IMR-90 (cell line): ENCODE measurements around the gene COL27A1. TPM values are rescaled to one million over a fixed set of nuclear protein-coding genes. Genes with fewer than 3 reads are reported as not detected.

Experiments used
- ATAC-seq: fragments of 200-7000 bp; cut with Tn5 transposase; 2 replicates; pipeline ENCODE4 v1.9.1; 2020; ENCODE audit warnings: low read depth, mild to moderate bottlenecking, moderate library complexity
- BruUV-seq: library from RNA; stranded (reverse); fragments of 400-500 nt; replicated peaks from 2 replicates; lab custom pipeline; 2021; lab: Mats Ljungman, UMichigan
- CTCF ChIA-PET: fragments of 300-600 bp; formaldehyde crosslinking; extraction: SDS; loops from one replicate; lab custom pipeline; 2021; ENCODE audit warnings: antibody characterized with exemption; lab: Yijun Ruan, JAX
- POLR2A ChIA-PET: fragments of 300-600 bp; sonication (Branson Sonifier 250); formaldehyde crosslinking; loops from one replicate; lab custom pipeline; 2022; ENCODE audit warnings: antibody characterized with exemption; ENCODE audit not compliant: unreplicated experiment; lab: Charles Lee
- DNase-seq: peaks from one replicate; pipeline ENCODE4 v3.0.0; 2013
- H2AFZ ChIP-seq: replicated peaks from 2 replicates; pipeline ENCODE3; 2013; ENCODE audit warnings: low read length, mild to moderate bottlenecking; ENCODE audit not compliant: poor library complexity
- H2AK5ac ChIP-seq: 2 replicates; pipeline ENCODE4 v1.6.1; 2013; ENCODE audit warnings: low read depth, low read length, inconsistent platforms
- H2AK9ac ChIP-seq: replicated peaks from 2 replicates; pipeline ENCODE3; 2013; ENCODE audit warnings: mild to moderate bottlenecking, low read depth, low read length, moderate library complexity; ENCODE audit not compliant: poor library complexity
- H2BK120ac ChIP-seq: 2 replicates; pipeline ENCODE4 v1.6.1; 2013; ENCODE audit warnings: low read depth, low read length, inconsistent platforms
- H2BK15ac ChIP-seq: 3 replicates; pipeline ENCODE4 v1.6.1; 2013; ENCODE audit warnings: low read depth, low read length, inconsistent platforms
- H2BK20ac ChIP-seq: 2 replicates; pipeline ENCODE4 v1.6.1; 2013; ENCODE audit warnings: low read depth, mild to moderate bottlenecking, inconsistent platforms, low read length, moderate library complexity
- H2BK5ac ChIP-seq: 2 replicates; pipeline ENCODE4 v1.6.1; 2013; ENCODE audit warnings: mild to moderate bottlenecking, low read depth, low read length, inconsistent platforms; ENCODE audit not compliant: poor library complexity, severe bottlenecking
- H3K14ac ChIP-seq: replicated peaks from 2 replicates; pipeline ENCODE4 v1.6.1; 2013; ENCODE audit warnings: low read depth, low read length, inconsistent platforms
- H3K18ac ChIP-seq: 2 replicates; pipeline ENCODE4 v1.6.1; 2013; ENCODE audit warnings: low read depth, low read length, control low read depth
- H3K23ac ChIP-seq: 2 replicates; pipeline ENCODE4 v1.6.1; 2013; ENCODE audit warnings: low read depth, low read length, inconsistent platforms
- H3K27ac ChIP-seq: 2 replicates; pipeline ENCODE4 v1.5.1; 2013; ENCODE audit warnings: mild to moderate bottlenecking, control low read depth, low read length; ENCODE audit not compliant: insufficient read depth
- H3K27me3 ChIP-seq: 2 replicates; pipeline ENCODE4 v1.6.1; 2013; ENCODE audit warnings: low read length; ENCODE audit not compliant: control insufficient read depth, insufficient read depth
- H3K36me3 ChIP-seq: 2 replicates; pipeline ENCODE4 v1.6.1; 2013; ENCODE audit warnings: low read length, mixed read lengths; ENCODE audit not compliant: control insufficient read depth, insufficient read depth
- H3K4ac ChIP-seq: 2 replicates; pipeline ENCODE4 v1.6.1; 2013; ENCODE audit warnings: low read depth, low read length, inconsistent platforms
- H3K4me1 ChIP-seq: 2 replicates; pipeline ENCODE4 v1.6.1; 2013; ENCODE audit warnings: low read length, mixed read lengths; ENCODE audit not compliant: control insufficient read depth, insufficient read depth
- H3K4me2 ChIP-seq: 2 replicates; pipeline ENCODE4 v1.6.1; 2013; ENCODE audit warnings: low read depth, mild to moderate bottlenecking, control low read depth, low read length, moderate library complexity
- H3K4me3 ChIP-seq: 2 replicates; pipeline ENCODE4 v1.5.1; 2013; ENCODE audit warnings: low read depth, mild to moderate bottlenecking, control low read depth, low read length, moderate library complexity; ENCODE audit not compliant: insufficient read depth
- H3K56ac ChIP-seq: 2 replicates; pipeline ENCODE4 v1.6.1; 2013; ENCODE audit warnings: low read length, inconsistent platforms; ENCODE audit not compliant: insufficient read depth; ENCODE audit errors: extremely low read depth
- H3K79me1 ChIP-seq, 2 experiments: 2 replicates each; pipeline ENCODE4 v1.6.1; 2013; ENCODE audit warnings: low read length in 2 of 2, inconsistent platforms in 1 of 2, low read depth in 1 of 2
- H3K9ac ChIP-seq: 2 replicates; pipeline ENCODE4 v1.6.1; 2013; ENCODE audit warnings: low read depth, low read length, control low read depth
- H3K9me1 ChIP-seq: 2 replicates; pipeline ENCODE4 v1.6.1; 2013; ENCODE audit warnings: low read length, inconsistent platforms; ENCODE audit not compliant: insufficient read depth
- H3K9me3 ChIP-seq: 2 replicates; pipeline ENCODE4 v1.6.1; 2013; ENCODE audit warnings: low read length; ENCODE audit not compliant: control insufficient read depth, insufficient read depth
- H4K20me1 ChIP-seq: 2 replicates; pipeline ENCODE4 v1.6.1; 2013; ENCODE audit warnings: low read length, inconsistent platforms; ENCODE audit not compliant: insufficient read depth
- H4K5ac ChIP-seq: 2 replicates; pipeline ENCODE4 v1.6.1; 2013; ENCODE audit warnings: mild to moderate bottlenecking, low read depth, low read length, control low read depth
- H4K8ac ChIP-seq, 2 experiments: 2 replicates each; pipeline ENCODE4 v1.6.1; 2013; ENCODE audit warnings: low read depth in 2 of 2, low read length in 2 of 2, control low read depth in 1 of 2, inconsistent platforms in 1 of 2
- H4K91ac ChIP-seq: 2 replicates; pipeline ENCODE4 v1.6.1; 2013; ENCODE audit warnings: low read depth, low read length, inconsistent platforms; ENCODE audit not compliant: insufficient read depth
- BHLHE40 ChIP-seq: fragments of 150-350 bp; IDR thresholded peaks from 2 replicates; pipeline ENCODE4 v1.6.1; 2016; ENCODE audit warnings: mild to moderate bottlenecking, low read depth, low read length
- FOS ChIP-seq: fragments of 150-350 bp; IDR thresholded peaks from 2 replicates; pipeline ENCODE4 v1.6.1; 2016; ENCODE audit warnings: low read depth, low read length
- MXI1 ChIP-seq: IDR thresholded peaks from 2 replicates; pipeline ENCODE4 v1.6.1; 2012; ENCODE audit warnings: low read depth, mild to moderate bottlenecking, low read length, moderate library complexity, borderline replicate concordance
- RFX5 ChIP-seq: IDR thresholded peaks from 2 replicates; pipeline ENCODE4 v1.8.0; 2012; ENCODE audit warnings: low read depth, mild to moderate bottlenecking, low read length, moderate library complexity
- USF2 ChIP-seq: fragments of 150-350 bp; IDR thresholded peaks from 2 replicates; pipeline ENCODE4 v1.6.1; 2017; ENCODE audit warnings: mild to moderate bottlenecking, antibody characterized with exemption, low read length, low read depth
- WGBS, 2 experiments: methylation state at CpG; one replicate each; pipeline versions ENCODE4 v1.1.5 to v1.1.7; 2013; ENCODE audit warnings: missing lambda C conversion rate in 2 of 2; ENCODE audit not compliant: insufficient read length in 1 of 2; ENCODE audit errors: extremely low coverage in 2 of 2; 5-methylcytosine and 5-hydroxymethylcytosine counted together
- dilution Hi-C: fragments of 300-500 bp; cut with HindIII; formaldehyde crosslinking; loops from one replicate; pipeline ENCODE4 v1.14.3; 2018; ENCODE audit warnings: low sequenced_read_pairs; ENCODE audit not compliant: unreplicated experiment
- in situ Hi-C: fragments of 300-500 bp; cut with MboI; formaldehyde crosslinking; loops from 3 replicates; pipeline ENCODE4 v1.14.3; 2019; ENCODE audit warnings: low sequenced_read_pairs, inconsistent platforms, mixed read lengths
- intact Hi-C: fragments of 100-400 bp; cut with micrococcal nuclease; formaldehyde crosslinking; loops from 2 replicates; pipeline ENCODE4 v1.10.0; 2022
- polyA plus RNA-seq, 3 experiments: library from polyadenylated mRNA; depleted of rRNA; stranded (reverse); fragments of >200 nt; gene quantifications; 2 replicates each; pipeline ENCODE4 v1.2.3, GENCODE V29; 2012; ENCODE audit warnings: low replicate concordance in 1 of 3
- total RNA-seq: library from RNA; depleted of rRNA; stranded (reverse); fragments of >200 nt; gene quantifications from 2 replicates; pipeline ENCODE4 v1.2.3, GENCODE V29; 2012

The COL27A1 gene
- total and polyA plus RNA-seq, 2 of the 4 experiments (the other 2 are of a cell fraction): 3.2 to 18.3 TPM

- Histone ChIP-seq H3K36me3 (peaks cover 11% of the 10 kb centered on the region), H2AFZ (no peak overlapping the region), H3K9me1 (peaks cover 23% of the 10 kb centered on the region), H3K4me2 (no peak overlapping the region), H4K91ac (no peak overlapping the region), H3K79me1 (peaks cover 0 to 18% of the 10 kb centered on the region in 2 experiments; a peak in 2 of 4 replicates), H4K5ac (no peak overlapping the region), H3K23ac (no peak overlapping the region), H2AK9ac (peak overlapping the region; percentile 43), H3K9ac (no peak overlapping the region), H2AK5ac (peak overlapping the region; percentile 34; the same call in 1 of the 2 replicates), H4K8ac (no peak overlapping the region), H3K27ac (no peak overlapping the region), H3K4ac (peak overlapping the region; percentile 54), H3K18ac (no peak overlapping the region), H2BK15ac (no peak overlapping the region; the same call in 2 of the 3 replicates), H3K14ac (no peak overlapping the region), H3K4me3 (no peak overlapping the region), H2BK120ac (no peak overlapping the region; the same call in 1 of the 2 replicates), H2BK20ac (peak overlapping the region; percentile 56), H3K9me3 (no peaks in the 10 kb centered on the region), H3K56ac (no peak overlapping the region), H3K4me1 (peaks cover 19% of the 10 kb centered on the region), H2BK5ac (no peak overlapping the region), H3K27me3 (no peaks in the 10 kb centered on the region), H4K20me1 (no peaks in the 10 kb centered on the region)
- intact Hi-C loops: no loop called here
- DNase-seq (no peak), ATAC-seq (no peak)
- dilution Hi-C loops: no loop called here
- no TSS peak for BruUV-seq
- WGBS, 2 experiments: 93% methylated on average over 9 of the region's 13 CpGs; no CpG with 5 or more reads in 1 of the 2 experiments
- POLR2A ChIA-PET: no interaction called here
- CTCF ChIA-PET: interaction anchor here (1.5 to 2.0 kb wide), 2 partner anchors 133 to 180 kb away, joined by 5 to 6 read pairs; partner anchors contain the start of gene COL27A1
- no peak for TF ChIP-seq RFX5
- no peak for TF ChIP-seq BHLHE40
- TF ChIP-seq FOS: no peak
- no peak for TF ChIP-seq USF2
- TF ChIP-seq MXI1: no peak
- in situ Hi-C loops: loop anchor here (5.0 kb wide), 1 partner anchor 127 kb away; no protein-coding TSS in a partner anchor
Observed at GRCh38 chr9:114289106-114289505, 133.8 kb downstream of the COL27A1 start.
